Measurements from ENCODE around the gene AMPD1.

The AMPD1 gene

DNA sequence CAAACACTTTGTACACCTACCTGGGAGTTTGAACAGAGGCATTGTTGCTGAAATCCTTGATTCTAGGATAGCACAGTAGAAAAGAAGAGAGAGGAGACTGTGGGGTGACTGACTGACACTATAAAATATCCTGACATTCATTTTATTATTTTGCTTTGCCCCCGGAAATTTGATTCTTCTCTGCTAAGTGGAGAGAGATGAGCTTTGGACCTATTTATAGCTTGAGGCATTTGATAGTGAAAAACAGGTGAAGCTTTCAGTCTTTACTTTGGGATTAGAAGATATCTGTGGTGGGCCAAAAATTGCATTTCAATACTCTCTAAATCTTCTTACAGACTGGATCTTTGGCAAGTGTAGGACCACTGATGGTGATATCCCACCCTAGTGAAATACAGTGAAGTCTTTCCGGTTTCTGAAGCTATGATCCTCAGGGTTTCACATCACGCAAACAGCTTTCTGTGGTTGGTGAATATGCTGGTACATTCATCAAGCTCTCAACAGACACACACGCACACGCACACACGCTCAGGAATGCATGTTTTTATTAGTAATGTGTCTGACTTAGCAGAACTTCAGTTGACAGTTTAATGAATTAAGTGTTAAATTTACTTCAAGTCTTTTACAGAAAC, at the start of gene AMPD1:
Gene AMPD1, minus strand, starts transcription at position 117 of the 629 bp plus-strand sequence. Its CDS starts 75 bp downstream, at position 42.
- DNase-seq (ENCODE audit: low read depth in 3 of 3): no peak

DNA sequence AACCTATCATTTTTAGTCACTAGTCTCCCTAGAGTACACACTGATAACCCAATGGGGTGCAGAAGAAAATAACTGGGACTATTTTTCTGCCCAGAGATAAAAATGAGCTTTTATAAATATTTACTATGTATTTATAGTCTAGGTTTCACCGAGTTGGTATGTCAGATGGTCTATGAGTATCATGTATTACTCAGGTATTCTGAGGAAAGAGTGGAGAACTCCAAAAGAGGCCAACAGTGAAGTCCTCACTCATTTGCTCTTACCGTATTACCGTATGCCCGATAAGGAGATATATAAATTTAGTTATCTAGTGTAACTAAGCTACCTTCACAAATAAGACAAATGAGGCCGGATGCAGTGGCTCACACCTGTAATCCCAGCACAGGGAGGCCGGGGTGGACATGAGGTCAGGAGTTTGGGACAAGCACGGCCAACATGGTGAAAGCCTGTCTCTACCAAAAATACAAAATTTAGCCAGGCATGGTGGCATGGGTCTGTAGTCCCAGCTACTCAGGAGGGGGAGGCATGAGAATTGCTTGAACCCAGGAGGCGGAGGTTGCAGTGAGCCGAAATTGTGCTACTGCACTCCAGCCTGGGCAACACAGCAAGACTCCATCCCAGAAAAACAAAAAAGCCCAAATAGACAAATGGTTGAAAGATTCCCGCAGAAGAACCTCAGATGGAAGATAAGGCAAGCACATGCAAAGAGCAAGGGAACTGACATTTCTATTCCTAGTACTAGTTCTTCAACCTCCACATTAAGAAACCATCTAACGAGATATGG, 46.8 kb upstream of the AMPD1 start:
- DNase-seq (ENCODE audit: low read depth in 3 of 3): no peak

DNA sequence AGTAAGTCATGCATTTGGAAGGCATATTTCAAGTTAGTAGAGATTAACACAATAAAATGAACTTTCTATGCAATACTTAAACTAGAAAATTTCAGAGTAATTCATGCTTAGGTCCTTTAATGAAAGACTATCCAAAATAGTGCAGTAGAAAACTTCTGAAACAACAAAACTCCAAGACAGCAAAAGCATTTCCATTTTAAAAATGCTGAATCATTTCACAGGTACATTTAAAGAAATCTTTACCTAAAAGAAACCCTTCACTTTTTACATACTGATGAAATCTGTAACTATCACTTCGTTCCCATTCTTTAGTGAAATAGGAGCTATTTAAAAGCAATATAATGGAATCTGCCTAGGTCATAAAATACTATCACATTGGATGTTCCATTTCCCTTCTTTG, 45.0 kb upstream of the AMPD1 start:
- no peak for DNase-seq (ENCODE audit: low read depth in 3 of 3)

- DNase-seq (ENCODE audit: low read depth in 3 of 3): no peak
Measured at GRCh38 chr1:114737314-114737849, 42.0 kb upstream of the AMPD1 start.

GRCh38 chr1:114735479-114735878, 40.1 kb upstream of the AMPD1 start:
- DNase-seq (ENCODE audit: low read depth in 3 of 3): no peak

DNA sequence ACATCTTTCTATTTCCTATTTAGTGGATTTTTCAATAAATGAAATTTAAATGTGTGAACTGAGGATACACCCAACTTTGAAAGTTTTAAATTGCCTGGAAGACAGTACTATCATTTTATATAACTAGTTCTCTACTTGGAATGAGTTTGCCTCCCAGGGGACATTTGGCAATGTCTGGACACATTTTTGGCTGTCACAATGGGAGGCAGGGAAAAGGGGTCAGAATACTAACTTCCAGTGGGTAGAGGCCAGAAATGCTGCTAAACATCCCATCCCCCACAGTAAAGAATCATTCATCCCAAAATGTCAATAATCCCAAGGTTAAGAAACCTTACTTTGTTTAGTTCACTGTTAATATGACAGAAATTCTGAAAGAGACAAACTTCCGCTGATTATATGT, 34.4 kb upstream of the AMPD1 start:
- no peak for DNase-seq (ENCODE audit: low read depth in 3 of 3)

GRCh38 chr1:114728553-114728952, 33.2 kb upstream of the AMPD1 start:
- no peak for DNase-seq (ENCODE audit: low read depth in 3 of 3)

GRCh38 chr1:114725230-114725629, 29.9 kb upstream of the AMPD1 start:
- no peak for DNase-seq (ENCODE audit: low read depth in 3 of 3)

DNA sequence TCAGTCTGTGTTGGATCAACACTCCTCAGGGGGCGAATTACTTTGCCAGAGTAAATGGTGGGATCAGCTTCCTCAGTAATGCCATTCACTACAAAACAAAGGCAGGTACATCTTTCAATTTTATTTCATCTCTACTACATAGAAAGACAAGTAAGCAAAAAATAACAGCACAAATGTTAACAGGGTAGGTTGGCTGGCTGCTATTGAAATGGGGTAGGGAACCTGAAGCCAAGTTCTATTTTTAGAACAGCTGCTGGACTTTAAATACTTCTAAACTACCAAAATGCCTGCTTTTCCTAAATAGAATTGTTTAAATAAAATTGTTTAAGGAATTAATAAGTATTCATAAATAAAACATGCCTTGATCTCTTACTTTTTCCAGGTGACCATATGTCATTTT, 28.6 kb upstream of the AMPD1 start:
- DNase-seq (ENCODE audit: low read depth in 3 of 3): no peak

- no peak for DNase-seq (ENCODE audit: low read depth in 3 of 3)
Measured at GRCh38 chr1:114723457-114723856, 28.1 kb upstream of the AMPD1 start.

DNA sequence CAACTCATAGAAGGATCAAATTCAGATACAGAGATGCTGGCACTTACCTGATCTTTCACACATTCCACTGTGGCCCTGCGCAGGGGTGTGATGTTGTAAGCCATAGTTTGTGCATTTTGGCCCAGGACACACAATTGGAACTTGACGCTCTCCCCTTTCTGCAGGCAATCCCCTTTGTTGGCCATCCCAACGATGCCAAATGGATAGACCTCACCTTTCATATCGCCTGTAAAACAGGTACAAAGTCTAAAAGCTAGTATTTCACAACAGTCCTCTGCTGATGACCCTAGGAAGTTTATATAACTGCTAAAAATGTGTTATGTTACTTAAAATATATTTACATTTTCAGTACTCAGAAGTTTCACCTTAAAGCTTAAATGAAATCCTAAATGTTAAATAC, 25.1 kb upstream of the AMPD1 start:
- no peak for DNase-seq (ENCODE audit: low read depth in 3 of 3)

GRCh38 chr1:114719424-114719787, 24.1 kb upstream of the AMPD1 start:
- no peak for DNase-seq (ENCODE audit: low read depth in 3 of 3)

DNA sequence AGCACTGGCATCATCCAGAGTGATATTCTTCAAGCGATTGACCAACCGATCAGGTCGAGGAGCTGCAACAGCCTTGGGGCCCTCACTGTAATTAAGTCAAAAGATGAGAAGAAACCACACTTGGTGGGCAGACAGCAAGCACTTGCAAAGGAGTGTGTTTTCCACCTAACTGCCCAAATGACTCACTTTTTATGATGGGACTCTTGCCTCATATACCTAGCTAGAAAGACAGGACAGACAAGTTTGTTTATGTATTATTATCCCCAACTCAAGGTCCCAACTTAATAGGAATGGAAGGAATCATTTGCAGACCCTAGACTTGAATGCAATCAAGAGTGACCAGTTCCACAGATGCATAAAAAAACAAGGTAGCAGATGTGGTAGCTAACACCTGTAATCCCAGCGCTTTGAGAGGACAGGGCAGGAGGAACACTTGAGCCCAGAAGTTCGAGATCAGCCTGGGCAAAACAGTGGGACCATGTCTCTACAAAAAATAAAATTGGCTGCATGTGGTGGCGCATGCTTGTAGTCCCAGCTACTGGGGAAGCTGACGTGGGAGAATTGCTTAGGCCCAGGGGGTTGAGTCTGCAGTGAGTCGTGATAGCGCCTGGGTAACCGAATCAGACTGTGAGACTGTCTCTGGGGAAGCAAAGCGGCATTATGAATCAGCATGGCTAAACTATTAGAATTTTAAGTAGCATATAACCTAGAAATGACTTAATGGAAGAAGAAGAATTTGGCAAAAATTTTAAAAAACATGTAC, 23.5 kb upstream of the AMPD1 start:
- no peak for DNase-seq (ENCODE audit: low read depth in 3 of 3)

- peak; percentile 92 to 95 (median 94) for DNase-seq (ENCODE audit: low read depth in 3 of 3)
Measured at GRCh38 chr1:114716304-114717170, 21.2 kb upstream of the AMPD1 start, which contains the start of gene NRAS. NRAS (minus strand) TSS chr1:114716771; CDS start chr1:114716160, 611 bp downstream.

DNA sequence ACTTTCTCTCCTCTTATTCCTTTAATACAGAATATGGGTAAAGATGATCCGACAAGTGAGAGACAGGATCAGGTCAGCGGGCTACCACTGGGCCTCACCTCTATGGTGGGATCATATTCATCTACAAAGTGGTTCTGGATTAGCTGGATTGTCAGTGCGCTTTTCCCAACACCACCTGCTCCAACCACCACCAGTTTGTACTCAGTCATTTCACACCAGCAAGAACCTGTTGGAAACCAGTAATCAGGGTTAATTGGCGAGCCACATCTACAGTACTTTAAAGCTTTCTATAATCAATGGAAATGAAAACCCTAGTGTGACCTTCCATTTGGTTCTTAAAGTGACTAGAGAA, 20.6 kb upstream of the AMPD1 start:
- no peak for DNase-seq (ENCODE audit: low read depth in 3 of 3)

DNA sequence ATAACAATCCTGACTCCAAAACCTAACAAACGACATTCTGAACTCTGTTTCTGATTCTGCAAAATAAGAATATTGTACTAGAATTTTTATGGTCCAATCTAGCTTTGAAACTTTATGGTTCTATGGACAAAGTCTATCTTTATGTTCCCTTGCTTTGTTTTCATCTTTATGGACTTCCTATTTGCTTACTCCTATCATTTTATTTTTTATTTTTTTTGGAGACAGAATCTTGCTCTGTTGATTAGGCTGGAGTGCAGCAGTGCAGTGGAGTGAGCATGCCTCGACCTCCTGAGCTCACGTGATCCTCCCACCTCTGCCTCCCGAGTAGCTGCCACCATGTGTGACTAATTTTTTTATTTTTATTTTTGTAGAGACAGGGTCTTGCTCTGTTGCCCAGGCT, 17.6 kb upstream of the AMPD1 start:
- DNase-seq (ENCODE audit: low read depth in 3 of 3): no peak

- no peak for DNase-seq (ENCODE audit: low read depth in 3 of 3)
Measured at GRCh38 chr1:114710360-114710759, 15.0 kb upstream of the AMPD1 start.

- DNase-seq (ENCODE audit: low read depth in 3 of 3): no peak
Measured at GRCh38 chr1:114707604-114708003, 12.3 kb upstream of the AMPD1 start.

- no peak for DNase-seq (ENCODE audit: low read depth in 3 of 3)
Measured at GRCh38 chr1:114703242-114703641, 7.9 kb upstream of the AMPD1 start.

- no peak for DNase-seq (ENCODE audit: low read depth in 3 of 3)
Measured at GRCh38 chr1:114702737-114703136, 7.4 kb upstream of the AMPD1 start.

DNA sequence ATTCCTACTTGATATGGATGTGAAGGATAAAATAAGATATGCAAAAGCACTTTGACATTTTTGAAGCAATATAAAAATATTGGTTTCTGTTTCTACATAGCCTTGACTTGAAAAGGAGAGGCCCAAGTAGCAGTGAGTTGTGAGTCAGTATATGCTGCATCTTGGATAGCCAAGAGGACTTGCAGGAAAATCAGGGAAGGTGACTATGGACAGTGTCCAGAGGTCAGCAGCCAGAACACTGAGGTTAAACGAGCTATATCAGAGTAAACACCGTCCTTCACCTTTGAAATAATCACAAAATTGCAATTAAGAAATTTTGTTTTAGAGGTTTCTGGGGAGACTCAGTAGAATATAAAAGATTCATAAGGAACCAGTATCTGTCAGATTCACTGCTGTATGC, 6.6 kb upstream of the AMPD1 start:
- no peak for DNase-seq (ENCODE audit: low read depth in 3 of 3)
